ENCODE results near the gene PSMC4.

DNA sequence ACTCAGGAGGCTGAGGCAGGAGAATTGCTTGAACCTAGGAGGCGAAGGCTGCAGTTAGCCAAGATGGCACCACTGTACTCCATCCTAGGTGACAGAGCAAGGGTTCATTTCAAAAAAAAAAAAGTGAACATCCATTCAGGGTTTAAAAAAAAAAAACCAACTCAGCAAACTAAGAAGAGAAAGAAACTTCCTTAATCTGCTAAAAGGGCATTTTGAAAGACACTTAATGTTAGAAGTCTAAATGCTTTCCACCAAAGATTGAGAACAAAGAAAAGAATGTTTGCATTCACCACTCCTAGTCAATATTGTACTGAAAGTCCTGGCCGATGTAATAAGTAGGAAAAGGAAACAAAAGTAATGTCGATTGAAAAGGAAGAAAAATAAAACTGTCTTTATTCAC is 7.1 kb upstream of the PSMC4 start:
- TF ChIP-seq, protein P1, sequence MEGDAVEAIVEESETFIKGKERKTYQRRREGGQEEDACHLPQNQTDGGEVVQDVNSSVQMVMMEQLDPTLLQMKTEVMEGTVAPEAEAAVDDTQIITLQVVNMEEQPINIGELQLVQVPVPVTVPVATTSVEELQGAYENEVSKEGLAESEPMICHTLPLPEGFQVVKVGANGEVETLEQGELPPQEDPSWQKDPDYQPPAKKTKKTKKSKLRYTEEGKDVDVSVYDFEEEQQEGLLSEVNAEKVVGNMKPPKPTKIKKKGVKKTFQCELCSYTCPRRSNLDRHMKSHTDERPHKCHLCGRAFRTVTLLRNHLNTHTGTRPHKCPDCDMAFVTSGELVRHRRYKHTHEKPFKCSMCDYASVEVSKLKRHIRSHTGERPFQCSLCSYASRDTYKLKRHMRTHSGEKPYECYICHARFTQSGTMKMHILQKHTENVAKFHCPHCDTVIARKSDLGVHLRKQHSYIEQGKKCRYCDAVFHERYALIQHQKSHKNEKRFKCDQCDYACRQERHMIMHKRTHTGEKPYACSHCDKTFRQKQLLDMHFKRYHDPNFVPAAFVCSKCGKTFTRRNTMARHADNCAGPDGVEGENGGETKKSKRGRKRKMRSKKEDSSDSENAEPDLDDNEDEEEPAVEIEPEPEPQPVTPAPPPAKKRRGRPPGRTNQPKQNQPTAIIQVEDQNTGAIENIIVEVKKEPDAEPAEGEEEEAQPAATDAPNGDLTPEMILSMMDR (IDR thresholded peaks at IDR 0.05 in 4 of 5, conservative IDR thresholded peaks at IDR 0.05 in 1 of 5): no peak
- no peak for TF ChIP-seq POLR2A (IDR thresholded peaks at IDR 0.05)

Measured in gastrocnemius medialis (tissue), 4 donors.